Measurements from ENCODE around the gene TRAIP. TPM values are rescaled to one million over a fixed set of nuclear protein-coding genes. Genes with fewer than 3 reads are reported as not detected.

The TRAIP gene
- total and polyA plus RNA-seq, 2 donors (not counting 1 experiment from before 2014, with no cell fraction given) = 2.0 to 2.5 TPM

GRCh38 chr3:49900491-49901153 lies 44.3 kb upstream of the TRAIP start:
- no peak overlapping the region for H2AFZ ChIP-seq (ENCODE audit: low read length)
- TF ChIP-seq, protein P1, sequence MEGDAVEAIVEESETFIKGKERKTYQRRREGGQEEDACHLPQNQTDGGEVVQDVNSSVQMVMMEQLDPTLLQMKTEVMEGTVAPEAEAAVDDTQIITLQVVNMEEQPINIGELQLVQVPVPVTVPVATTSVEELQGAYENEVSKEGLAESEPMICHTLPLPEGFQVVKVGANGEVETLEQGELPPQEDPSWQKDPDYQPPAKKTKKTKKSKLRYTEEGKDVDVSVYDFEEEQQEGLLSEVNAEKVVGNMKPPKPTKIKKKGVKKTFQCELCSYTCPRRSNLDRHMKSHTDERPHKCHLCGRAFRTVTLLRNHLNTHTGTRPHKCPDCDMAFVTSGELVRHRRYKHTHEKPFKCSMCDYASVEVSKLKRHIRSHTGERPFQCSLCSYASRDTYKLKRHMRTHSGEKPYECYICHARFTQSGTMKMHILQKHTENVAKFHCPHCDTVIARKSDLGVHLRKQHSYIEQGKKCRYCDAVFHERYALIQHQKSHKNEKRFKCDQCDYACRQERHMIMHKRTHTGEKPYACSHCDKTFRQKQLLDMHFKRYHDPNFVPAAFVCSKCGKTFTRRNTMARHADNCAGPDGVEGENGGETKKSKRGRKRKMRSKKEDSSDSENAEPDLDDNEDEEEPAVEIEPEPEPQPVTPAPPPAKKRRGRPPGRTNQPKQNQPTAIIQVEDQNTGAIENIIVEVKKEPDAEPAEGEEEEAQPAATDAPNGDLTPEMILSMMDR (conservative IDR thresholded peaks at IDR 0.05 in 1 of 2, IDR thresholded peaks at IDR 0.05 in 1 of 2; ENCODE audit: low read depth in 1 of 2, low read length in 2 of 2) = no peak
- TF ChIP-seq EZH2 (IDR thresholded peaks at IDR 0.05; ENCODE audit: low read length, missing control alignments) = no peak
- DNase-seq (ENCODE audit: low read depth in 2 of 2) = peak in 1 of 2 donors; percentile 47
- H3K27ac ChIP-seq (ENCODE audit: insufficient read depth, low read length) = no peak overlapping the region
- H3K79me2 ChIP-seq (ENCODE audit: control insufficient read depth, insufficient read depth, low read length) = no peaks in the 10 kb centered on the region
- H3K36me3 ChIP-seq (ENCODE audit: control insufficient read depth, insufficient read depth, low read length) = no peaks in the 10 kb centered on the region
- H3K9me3 ChIP-seq (ENCODE audit: control insufficient read depth, insufficient read depth, low read depth, low read length) = no peaks in the 10 kb centered on the region
- H3K4me1 ChIP-seq (ENCODE audit: control insufficient read depth, extremely low read depth, insufficient read depth, low read length) = peaks cover 6% of the 10 kb centered on the region
- H3K4me2 ChIP-seq (ENCODE audit: extremely low read depth, insufficient read depth, low read length) = no peak overlapping the region
- no peaks in the 10 kb centered on the region for H4K20me1 ChIP-seq (ENCODE audit: control insufficient read depth, extremely low read depth, insufficient read depth, low read length)
- H3K9ac ChIP-seq (ENCODE audit: insufficient read depth, low read length) = no peak overlapping the region
- H3K4me3 ChIP-seq (replicated peaks in 1 of 4; ENCODE audit: control extremely low read depth in 1 of 4, insufficient read depth in 1 of 4, low read depth in 3 of 4, low read length in 4 of 4) = no peak overlapping the region
- H3K27me3 ChIP-seq (ENCODE audit: control insufficient read depth, insufficient read depth, low read length) = no peaks in the 10 kb centered on the region

- Histone ChIP-seq H3K4me3 (replicated peaks in 1 of 4; ENCODE audit: control extremely low read depth in 1 of 4, insufficient read depth in 1 of 4, low read depth in 3 of 4, low read length in 4 of 4) (no peak overlapping the region), H3K9me3 (ENCODE audit: control insufficient read depth, insufficient read depth, low read depth, low read length) (no peaks in the 10 kb centered on the region), H3K36me3 (ENCODE audit: control insufficient read depth, insufficient read depth, low read length) (no peaks in the 10 kb centered on the region), H3K27ac (ENCODE audit: insufficient read depth, low read length) (no peak overlapping the region), H3K79me2 (ENCODE audit: control insufficient read depth, insufficient read depth, low read length) (no peaks in the 10 kb centered on the region), H4K20me1 (ENCODE audit: control insufficient read depth, extremely low read depth, insufficient read depth, low read length) (no peaks in the 10 kb centered on the region), H3K9ac (ENCODE audit: insufficient read depth, low read length) (no peak overlapping the region), H3K4me2 (ENCODE audit: extremely low read depth, insufficient read depth, low read length) (no peak overlapping the region), H3K27me3 (ENCODE audit: control insufficient read depth, insufficient read depth, low read length) (no peaks in the 10 kb centered on the region), H2AFZ (ENCODE audit: low read length) (no peak overlapping the region), H3K4me1 (ENCODE audit: control insufficient read depth, extremely low read depth, insufficient read depth, low read length) (peaks cover 5% of the 10 kb centered on the region)
- DNase-seq (ENCODE audit: low read depth in 2 of 2) = peak in 1 of 2 donors; percentile 5
- no peak for TF ChIP-seq EZH2 (IDR thresholded peaks at IDR 0.05; ENCODE audit: low read length, missing control alignments)
- TF ChIP-seq, protein P1 (conservative IDR thresholded peaks at IDR 0.05 in 1 of 2, IDR thresholded peaks at IDR 0.05 in 1 of 2; ENCODE audit: low read depth in 1 of 2, low read length in 2 of 2) = peak; percentile 6 to 23
Measured at GRCh38 chr3:49899815-49900214, 43.5 kb upstream of the TRAIP start.

DNA sequence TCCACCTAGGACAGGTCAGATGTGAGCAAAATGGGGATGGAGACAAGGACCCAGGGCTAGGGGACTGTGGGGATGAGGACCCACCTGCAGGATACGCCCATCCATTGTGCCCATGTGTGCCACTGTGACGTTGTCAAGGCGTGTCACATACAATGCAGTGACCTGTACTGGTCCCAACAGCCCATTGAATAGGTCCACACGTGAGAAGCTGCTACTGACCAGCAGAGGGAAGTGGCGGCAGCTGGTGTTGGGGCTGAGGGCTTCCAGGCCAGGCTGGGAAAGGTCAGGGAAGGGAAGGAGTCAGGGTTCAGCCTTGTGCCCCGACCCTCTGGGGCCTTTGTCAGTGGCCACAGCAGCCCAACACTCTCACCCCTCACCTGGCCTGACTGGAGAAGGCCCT lies 42.6 kb upstream of the TRAIP start:
- TF ChIP-seq EZH2 (IDR thresholded peaks at IDR 0.05; ENCODE audit: low read length, missing control alignments) = no peak
- TF ChIP-seq, protein P1 (conservative IDR thresholded peaks at IDR 0.05 in 1 of 2, IDR thresholded peaks at IDR 0.05 in 1 of 2; ENCODE audit: low read depth in 1 of 2, low read length in 2 of 2) = no peak

More for the DNA sequence above, 42.6 kb upstream of the TRAIP start:
- no peak overlapping the region for H2AFZ ChIP-seq (ENCODE audit: low read length)
- DNase-seq (ENCODE audit: low read depth in 2 of 2) = no peak
- H3K4me1 ChIP-seq (ENCODE audit: control insufficient read depth, extremely low read depth, insufficient read depth, low read length) = peaks cover 5% of the 10 kb centered on the region
- no peak overlapping the region for H3K27ac ChIP-seq (ENCODE audit: insufficient read depth, low read length)
- H3K27me3 ChIP-seq (ENCODE audit: control insufficient read depth, insufficient read depth, low read length) = no peaks in the 10 kb centered on the region
- no peaks in the 10 kb centered on the region for H3K36me3 ChIP-seq (ENCODE audit: control insufficient read depth, insufficient read depth, low read length)
- H3K79me2 ChIP-seq (ENCODE audit: control insufficient read depth, insufficient read depth, low read length) = no peaks in the 10 kb centered on the region
- no peaks in the 10 kb centered on the region for H3K9me3 ChIP-seq (ENCODE audit: control insufficient read depth, insufficient read depth, low read depth, low read length)
- no peak overlapping the region for H3K4me2 ChIP-seq (ENCODE audit: extremely low read depth, insufficient read depth, low read length)
- H4K20me1 ChIP-seq (ENCODE audit: control insufficient read depth, extremely low read depth, insufficient read depth, low read length) = no peaks in the 10 kb centered on the region
- no peak overlapping the region for H3K9ac ChIP-seq (ENCODE audit: insufficient read depth, low read length)
- H3K4me3 ChIP-seq (replicated peaks in 1 of 4; ENCODE audit: control extremely low read depth in 1 of 4, insufficient read depth in 1 of 4, low read depth in 3 of 4, low read length in 4 of 4) = no peak overlapping the region
